HL-60 (cell line): ENCODE data around the gene RAB5IF.

Source experiments
- DNase-seq, 2 experiments: peaks; one replicate each; pipeline ENCODE4 v3.0.0-alpha.2; 2010 to 2020; ENCODE audit warnings: low read depth in 1 of 2, low spot score in 1 of 2
- H3K27ac ChIP-seq: fragments of 250-450 bp; sonication (Bioruptor Pico); replicated peaks from 2 replicates; pipeline ENCODE4 v1.5.1; 2020; ENCODE audit warnings: mild to moderate bottlenecking, moderate library complexity
- H3K27me3 ChIP-seq: fragments of 250-450 bp; sonication (Bioruptor Pico); 2 replicates; pipeline ENCODE4 v1.5.1; 2021; ENCODE audit warnings: mild to moderate bottlenecking, moderate library complexity; ENCODE audit not compliant: insufficient read depth, poor library complexity, severe bottlenecking
- H3K4me3 ChIP-seq: replicated peaks from 2 replicates; pipeline ENCODE4 v1.5.1; 2011; ENCODE audit warnings: mild to moderate bottlenecking, control low read depth, low read length; ENCODE audit not compliant: insufficient read depth
- GABPA ChIP-seq: IDR thresholded peaks from 2 replicates; pipeline ENCODE4 v1.6.1; 2012; ENCODE audit warnings: low read depth
- POLR2AphosphoS5 ChIP-seq: IDR thresholded peaks from 2 replicates; pipeline ENCODE4 v1.6.1; 2012; ENCODE audit warnings: low read depth
- SPI1 ChIP-seq: IDR thresholded peaks from 2 replicates; pipeline ENCODE4 v1.6.1; 2012; ENCODE audit warnings: low read depth, mild to moderate bottlenecking, borderline replicate concordance
- TF ChIP-seq, protein P1 (sequence below): IDR thresholded peaks from 2 replicates; pipeline ENCODE4 v1.6.1; 2012; ENCODE audit warnings: low read depth; ENCODE audit not compliant: insufficient replicate concordance
- TF ChIP-seq, protein P2 (sequence below): IDR thresholded peaks from one replicate; pipeline ENCODE4 v1.5.1; 2011; ENCODE audit warnings: low read length, control low read depth, inconsistent platforms; ENCODE audit not compliant: insufficient read depth

RAB5IF gene

DNA sequence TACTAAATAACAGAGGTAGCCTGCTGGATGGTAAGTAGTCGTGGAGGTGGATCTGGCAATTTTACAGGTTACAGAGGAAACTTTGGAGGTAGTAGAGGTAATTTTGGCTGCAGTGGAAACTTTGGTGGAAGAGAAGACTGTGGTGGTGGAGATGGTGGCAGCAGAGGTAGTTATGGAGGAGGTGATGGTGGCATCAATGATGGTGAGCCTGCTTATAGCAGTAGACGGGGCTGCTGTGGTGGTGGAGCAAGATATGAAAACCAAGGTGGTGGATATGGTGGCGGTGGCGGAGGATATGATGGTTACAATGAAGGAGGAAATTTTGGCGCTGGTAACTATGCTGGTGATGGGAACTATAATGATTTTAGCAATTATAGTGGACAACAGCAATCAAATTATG lies 15.3 kb downstream of the RAB5IF start:
- H3K27ac ChIP-seq, result no peak overlapping the region

DNA sequence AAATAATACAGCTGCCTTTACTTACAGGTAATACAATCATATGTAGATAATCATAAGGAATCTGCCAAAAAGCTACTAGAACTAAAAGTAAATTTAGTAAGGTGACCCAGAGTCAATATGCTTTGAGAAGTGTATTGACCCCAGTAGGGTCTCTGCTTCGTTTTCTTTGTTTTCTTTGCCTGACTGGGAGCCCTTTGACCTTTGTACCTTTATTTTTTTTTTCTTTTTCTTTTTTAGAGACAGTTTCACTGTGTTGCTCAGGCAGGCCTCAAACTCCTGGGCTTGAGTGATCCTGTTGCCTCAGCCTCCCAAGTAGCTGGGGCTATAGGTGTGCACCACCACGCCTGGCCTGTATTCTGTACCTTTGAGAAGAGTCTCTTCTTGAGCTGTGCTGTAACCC lies 17.9 kb downstream of the RAB5IF start:
- Histone ChIP-seq H3K27ac (no peak overlapping the region), H3K27me3 (no peaks in the 10 kb centered on the region), H3K4me3 (no peak overlapping the region)
- no peak for DNase-seq
- TF ChIP-seq, protein P1, sequence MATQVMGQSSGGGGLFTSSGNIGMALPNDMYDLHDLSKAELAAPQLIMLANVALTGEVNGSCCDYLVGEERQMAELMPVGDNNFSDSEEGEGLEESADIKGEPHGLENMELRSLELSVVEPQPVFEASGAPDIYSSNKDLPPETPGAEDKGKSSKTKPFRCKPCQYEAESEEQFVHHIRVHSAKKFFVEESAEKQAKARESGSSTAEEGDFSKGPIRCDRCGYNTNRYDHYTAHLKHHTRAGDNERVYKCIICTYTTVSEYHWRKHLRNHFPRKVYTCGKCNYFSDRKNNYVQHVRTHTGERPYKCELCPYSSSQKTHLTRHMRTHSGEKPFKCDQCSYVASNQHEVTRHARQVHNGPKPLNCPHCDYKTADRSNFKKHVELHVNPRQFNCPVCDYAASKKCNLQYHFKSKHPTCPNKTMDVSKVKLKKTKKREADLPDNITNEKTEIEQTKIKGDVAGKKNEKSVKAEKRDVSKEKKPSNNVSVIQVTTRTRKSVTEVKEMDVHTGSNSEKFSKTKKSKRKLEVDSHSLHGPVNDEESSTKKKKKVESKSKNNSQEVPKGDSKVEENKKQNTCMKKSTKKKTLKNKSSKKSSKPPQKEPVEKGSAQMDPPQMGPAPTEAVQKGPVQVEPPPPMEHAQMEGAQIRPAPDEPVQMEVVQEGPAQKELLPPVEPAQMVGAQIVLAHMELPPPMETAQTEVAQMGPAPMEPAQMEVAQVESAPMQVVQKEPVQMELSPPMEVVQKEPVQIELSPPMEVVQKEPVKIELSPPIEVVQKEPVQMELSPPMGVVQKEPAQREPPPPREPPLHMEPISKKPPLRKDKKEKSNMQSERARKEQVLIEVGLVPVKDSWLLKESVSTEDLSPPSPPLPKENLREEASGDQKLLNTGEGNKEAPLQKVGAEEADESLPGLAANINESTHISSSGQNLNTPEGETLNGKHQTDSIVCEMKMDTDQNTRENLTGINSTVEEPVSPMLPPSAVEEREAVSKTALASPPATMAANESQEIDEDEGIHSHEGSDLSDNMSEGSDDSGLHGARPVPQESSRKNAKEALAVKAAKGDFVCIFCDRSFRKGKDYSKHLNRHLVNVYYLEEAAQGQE, result no peak
- no peak for TF ChIP-seq POLR2AphosphoS5
- TF ChIP-seq SPI1, result no peak
- TF ChIP-seq GABPA, result no peak
- TF ChIP-seq, protein P2, sequence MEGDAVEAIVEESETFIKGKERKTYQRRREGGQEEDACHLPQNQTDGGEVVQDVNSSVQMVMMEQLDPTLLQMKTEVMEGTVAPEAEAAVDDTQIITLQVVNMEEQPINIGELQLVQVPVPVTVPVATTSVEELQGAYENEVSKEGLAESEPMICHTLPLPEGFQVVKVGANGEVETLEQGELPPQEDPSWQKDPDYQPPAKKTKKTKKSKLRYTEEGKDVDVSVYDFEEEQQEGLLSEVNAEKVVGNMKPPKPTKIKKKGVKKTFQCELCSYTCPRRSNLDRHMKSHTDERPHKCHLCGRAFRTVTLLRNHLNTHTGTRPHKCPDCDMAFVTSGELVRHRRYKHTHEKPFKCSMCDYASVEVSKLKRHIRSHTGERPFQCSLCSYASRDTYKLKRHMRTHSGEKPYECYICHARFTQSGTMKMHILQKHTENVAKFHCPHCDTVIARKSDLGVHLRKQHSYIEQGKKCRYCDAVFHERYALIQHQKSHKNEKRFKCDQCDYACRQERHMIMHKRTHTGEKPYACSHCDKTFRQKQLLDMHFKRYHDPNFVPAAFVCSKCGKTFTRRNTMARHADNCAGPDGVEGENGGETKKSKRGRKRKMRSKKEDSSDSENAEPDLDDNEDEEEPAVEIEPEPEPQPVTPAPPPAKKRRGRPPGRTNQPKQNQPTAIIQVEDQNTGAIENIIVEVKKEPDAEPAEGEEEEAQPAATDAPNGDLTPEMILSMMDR, result no peak

More for the DNA sequence above, 15.3 kb downstream of the RAB5IF start:
- no peak for TF ChIP-seq SPI1
- TF ChIP-seq GABPA, result no peak
- TF ChIP-seq POLR2AphosphoS5, result no peak
- TF ChIP-seq, protein P1, result no peak
- TF ChIP-seq, protein P2, result no peak
- Histone ChIP-seq H3K27me3 (no peaks in the 10 kb centered on the region), H3K4me3 (no peak overlapping the region)
- DNase-seq, result no peak

DNA sequence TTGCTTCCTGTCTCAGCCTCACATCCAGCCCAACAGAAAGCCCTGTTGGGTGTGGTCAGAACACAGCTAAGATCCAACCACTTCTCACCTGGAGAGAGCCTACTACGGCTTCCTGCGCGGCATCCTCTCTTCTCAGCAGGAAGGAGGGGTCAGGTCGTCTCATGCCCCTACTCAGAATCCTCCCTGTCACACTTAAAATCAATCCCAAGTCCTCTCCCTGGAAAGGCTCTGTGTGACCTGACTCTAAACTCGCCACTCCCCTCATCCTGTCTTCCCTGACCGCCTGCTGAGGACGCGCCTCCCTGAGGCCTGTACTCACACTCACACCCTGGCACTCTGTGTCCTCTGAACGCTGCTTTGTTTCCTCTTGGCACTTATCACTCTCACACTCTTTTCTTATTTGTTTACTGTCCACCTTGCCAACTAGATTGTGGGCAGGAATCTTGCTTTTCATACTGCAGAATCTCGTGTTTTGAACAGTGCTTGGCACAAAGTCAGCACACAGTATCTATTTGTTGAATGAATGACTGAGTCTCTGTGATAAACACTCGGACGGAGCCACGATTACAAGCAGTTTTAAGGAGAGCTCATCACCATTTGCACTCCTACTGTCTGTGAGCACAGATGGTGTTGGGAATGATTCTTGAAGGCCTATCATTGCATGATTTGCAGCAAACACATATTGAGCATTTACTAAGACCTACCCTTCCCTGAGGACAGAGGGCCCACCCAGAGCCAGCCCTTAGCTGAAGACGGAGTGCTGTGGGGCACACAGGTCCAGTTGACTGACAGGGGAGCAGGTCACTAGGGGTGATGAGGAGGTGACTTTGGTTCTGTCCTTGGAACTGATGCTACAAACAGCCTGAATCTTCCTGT lies 18.7 kb downstream of the RAB5IF start:
- Histone ChIP-seq H3K27me3 (no peaks in the 10 kb centered on the region), H3K27ac (no peak overlapping the region), H3K4me3 (no peak overlapping the region)
- TF ChIP-seq GABPA (no peak), SPI1 (no peak)
- TF ChIP-seq, protein P2, result no peak
- TF ChIP-seq, protein P1, result no peak
- no peak for DNase-seq
